ENCODE data around the gene GHRH.

GHRH gene

DNA sequence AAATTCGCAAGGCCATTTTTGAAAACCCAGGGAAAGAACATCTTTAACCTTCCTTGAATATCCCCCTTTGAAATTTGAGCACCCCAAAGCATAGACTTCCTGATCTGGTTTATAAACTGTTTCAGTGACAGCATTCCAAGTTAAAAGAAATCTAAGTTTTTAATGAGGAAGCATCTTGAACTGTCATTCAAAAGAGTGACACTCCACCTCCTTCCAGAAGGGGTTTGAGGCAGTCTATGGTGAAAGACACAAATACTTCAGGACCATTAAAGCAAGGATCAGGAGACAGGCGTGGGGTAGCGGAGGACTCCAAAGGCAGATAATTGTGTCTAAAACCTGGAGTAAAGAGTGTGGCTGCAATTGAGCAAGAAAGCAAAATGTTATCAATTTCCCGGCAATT, 691 bp downstream of the GHRH start:
- DNase-seq, result no peak

GRCh38 chr20:37259865-37260264, 1.7 kb downstream of the GHRH start:
- DNase-seq, result no peak

- DNase-seq, result no peak
These were observed 2.6 kb downstream of the GHRH start for GRCh38 chr20:37259031-37259430.

DNA sequence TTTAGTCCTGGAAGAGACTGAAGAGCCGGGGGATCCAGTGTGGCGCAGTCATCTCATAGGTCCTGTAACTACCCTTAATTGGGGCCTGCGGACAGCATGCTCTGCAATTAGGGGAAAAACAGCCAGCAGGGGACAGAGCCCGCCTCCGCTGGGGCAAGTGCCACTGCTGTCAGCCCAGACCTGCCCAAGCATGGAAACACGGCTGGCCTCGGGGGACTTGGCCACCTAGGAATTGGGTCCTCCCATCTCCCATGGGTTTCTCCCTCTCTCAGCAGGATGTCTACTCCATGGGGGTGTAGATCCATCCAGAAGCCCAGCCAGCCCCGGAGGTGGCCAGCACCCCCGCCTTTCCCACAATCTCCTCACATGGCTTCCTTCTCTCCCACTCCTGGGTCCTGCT, 3.6 kb downstream of the GHRH start:
- DNase-seq, result no peak

DNA sequence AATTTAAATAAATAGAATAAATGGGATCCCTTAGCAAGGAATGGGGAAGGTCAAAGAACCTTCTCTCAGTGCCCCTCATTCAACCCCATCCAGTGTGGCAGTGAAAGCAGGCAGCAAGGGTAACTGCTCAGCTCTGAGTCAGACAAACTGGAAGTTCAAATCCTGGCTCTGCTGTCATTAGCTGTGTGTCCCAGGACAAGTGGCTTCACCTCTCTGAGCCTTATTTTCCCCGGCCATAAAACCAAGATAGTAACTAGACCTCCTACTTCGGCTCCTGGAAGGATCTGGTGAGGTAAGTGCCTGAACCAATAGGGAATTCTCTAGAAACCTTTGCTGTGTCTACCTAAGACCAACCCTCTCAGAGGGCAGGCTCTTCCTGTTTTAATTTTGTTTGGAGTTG, 4.1 kb downstream of the GHRH start:
- DNase-seq, result no peak

DNA sequence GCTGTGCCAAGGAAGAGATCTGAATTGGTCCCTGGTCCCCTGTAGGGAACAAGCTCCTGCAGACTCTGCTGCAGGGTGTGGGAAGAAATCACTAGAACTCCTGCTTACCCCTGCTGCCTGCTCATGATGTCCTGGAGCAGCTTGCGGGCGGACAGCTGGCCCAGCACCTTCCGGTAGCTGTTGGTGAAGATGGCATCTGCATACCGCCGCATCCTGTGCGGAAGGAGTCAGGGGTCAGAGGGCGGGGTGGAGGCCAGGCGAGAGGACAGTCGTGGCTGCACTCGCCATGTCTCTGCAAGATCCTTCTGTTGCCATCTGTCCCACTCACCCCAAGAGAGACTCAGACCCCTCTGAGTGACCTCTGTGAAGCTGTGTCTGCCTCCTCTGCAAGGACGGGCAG, 5.3 kb downstream of the GHRH start:
- no peak for DNase-seq

DNA sequence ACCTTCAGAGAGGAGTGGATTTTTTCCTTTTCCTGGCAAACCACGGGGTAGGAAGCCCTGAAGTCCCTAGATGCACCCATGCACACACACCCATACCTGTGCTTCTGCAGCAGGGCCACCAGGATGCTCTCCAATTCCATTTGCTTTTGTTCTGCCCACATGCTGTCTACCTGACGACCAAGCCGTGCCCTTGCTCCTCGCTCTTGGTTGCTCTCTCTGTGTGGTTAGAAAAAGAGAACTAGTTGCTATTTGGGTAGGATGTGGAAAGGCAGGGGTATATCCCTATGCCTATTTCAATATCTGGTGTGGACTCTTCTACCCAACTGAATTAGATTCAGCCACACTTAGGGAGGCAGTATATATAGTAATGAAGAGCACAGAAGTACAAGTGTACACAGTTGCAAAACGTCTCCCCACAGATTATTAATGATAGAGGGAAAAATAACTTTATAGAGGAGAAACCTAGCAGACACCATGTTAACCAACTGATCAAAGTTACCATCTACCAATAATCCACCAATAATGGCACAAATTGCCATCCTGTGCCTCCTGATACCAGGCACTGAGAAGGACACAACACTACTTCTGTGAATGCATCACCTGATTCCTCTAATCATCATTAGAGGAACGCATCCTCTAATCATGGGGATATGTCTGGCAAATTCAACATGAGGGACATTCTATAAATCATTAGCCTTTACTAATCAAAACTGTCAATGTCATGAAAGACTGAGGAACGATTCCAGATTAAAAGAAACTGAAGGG, 7.3 kb downstream of the GHRH start:
- no peak for DNase-seq

DNA sequence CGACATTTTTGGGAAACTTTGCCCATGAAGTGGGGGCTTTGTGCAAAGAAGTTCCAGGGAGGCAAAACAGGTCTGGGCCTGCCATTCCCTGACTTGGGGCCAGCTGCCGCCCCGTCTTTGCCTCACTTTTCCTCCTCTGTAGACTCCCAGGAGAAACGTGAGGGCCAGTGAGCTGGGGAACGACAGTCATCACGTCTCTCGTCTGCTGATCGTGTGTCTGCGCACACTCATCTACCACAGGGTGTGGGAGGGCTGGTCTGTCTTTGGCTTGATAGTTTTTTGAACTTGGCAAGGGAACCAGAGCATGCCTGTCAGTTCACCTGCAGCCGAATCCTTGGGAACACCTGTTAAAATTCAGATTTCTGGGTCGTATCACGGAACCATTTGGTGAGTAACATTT, 8.5 kb downstream of the GHRH start:
- no peak for DNase-seq

DNA sequence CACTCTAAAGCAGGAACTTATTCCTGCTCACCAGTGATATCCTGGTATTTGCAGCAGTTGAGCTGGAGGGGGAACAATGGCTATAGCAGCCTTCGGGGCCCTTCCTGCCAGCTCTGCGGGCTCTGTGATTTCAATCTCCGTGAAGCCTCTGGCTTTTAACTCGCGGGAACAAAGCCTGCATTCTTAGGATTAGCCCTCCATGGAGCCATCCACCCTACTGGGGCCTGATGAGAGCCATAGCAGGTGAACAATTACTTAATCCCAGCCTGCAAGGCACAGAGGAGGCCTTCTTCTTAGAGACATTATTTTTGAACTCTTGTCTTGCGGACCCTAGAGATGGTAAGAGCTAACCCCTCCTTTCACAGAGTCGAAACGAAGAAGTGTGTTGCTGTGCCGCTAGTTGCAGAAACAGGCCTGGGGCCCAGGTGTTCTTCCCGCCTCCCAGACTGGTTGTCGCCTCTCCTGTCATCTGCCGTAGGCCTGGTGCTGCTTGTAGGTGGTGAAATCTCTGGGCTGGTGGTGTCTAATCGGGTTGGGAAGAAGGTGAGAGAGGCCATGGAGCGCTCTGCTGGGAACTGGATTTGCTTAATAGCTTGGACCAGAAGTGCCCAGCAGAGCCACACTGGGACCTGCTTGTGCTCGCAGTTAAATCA, 9.7 kb downstream of the GHRH start:
- no peak for DNase-seq

DNA sequence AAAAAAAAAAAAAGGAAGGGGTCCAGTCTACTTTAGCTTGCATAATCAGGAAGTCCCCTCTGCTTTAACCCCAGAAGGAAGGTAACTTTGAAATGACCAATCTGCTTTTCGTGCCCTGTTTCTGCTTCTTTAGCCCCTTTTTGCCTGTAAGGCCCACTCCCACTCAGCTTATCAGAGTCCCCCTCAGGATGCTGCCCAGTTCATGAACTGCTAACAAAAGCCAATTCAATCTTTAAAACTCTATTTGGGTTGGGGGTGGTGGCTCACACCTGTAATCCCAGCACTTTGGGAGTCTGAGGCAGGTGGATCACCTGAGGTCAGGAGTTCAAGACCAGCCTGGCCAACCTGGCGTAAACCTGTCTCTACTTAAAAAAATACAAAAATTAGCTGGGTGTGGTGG, 12.3 kb downstream of the GHRH start:
- no peak for DNase-seq

DNA sequence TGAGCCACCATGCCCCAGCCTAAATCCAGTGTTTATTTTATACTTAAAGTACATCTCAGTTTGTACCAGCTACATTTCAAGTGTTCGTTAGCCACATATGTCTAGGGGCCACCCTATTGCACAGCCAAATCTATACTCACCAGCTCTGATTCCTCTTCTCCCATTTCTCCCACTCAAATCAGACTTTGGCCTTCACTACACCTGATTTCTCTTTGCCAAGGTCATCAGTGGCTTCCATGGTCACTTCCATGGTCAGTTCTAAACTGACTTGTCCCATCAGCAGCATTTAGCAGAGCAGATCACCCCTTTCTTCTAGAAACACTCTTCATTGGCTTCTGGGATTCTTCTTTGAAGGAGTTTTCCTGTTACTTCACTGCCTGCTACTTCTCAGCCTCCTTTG, 14.1 kb downstream of the GHRH start:
- DNase-seq, result no peak

DNA sequence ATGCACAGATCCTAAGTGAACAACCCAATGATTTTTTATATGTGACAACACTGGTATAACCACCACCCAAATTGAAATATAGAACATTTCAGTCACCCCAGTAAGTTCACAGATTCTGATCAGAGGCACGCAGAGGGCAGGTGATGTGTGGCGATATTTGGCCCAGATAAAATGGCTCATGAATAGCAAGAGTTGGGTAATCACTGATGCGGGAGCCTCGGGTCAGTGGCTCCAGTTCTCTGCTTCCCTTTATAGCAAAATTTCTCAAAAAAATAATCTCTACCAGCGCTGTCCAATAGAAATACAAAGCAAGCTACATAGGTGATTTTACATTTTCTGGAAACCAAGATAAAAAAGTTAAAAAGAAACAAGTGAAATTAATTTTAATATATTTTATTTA, 14.9 kb downstream of the GHRH start:
- DNase-seq, result no peak

GRCh38 chr20:37245216-37246150, 16.1 kb downstream of the GHRH start:
- peak; percentile 74 for DNase-seq

DNA sequence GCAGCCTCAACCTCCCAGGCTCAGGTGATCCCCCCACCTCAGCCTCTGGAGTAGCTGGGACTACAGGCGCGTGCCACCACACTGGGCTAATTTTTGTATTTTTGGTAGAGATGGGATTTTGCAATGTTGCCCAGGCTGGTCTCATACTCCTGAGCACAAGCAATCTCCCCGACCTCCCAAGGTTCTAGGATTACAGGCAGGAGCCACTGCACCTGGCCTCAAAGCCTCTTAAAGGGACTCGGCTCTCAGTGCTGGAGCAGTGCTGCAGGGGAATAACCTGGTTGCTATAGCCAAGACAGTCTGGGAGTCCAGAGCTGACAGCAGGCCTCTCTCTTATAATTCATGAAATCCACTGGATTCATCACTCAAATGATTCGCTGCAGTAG, 17.0 kb downstream of the GHRH start:
- no peak for DNase-seq

DNA sequence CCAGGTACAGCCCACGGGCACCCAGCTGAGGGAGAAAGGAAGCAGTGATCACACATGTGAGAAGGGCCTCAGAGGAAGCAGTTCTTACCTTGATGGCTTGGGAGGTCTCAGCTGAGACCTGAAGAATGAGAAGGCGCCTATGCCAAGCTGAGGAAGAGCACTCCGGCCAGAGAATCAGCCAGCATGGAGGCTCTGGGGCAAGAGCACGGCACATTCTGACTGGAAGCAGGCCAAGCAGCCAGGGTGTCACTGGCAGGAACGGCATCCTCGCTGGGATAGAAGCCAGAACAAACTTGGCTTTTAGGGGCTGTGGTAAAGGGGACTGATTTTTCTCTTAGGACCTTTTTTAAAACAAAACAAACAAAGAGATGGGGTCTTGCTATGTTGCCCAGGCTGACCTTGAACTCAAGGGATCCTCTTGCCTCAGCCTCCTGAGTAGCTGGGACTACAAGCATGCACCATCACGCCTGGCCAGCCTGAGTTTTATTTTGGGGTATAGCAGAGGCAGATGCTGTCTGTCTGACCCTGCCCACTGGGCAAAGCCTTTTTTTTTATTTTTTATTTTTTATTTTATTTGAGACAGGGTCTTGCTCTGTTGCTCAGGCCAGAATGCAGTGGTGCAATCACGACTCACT, 17.6 kb downstream of the GHRH start:
- peak; percentile 18 for DNase-seq

DNA sequence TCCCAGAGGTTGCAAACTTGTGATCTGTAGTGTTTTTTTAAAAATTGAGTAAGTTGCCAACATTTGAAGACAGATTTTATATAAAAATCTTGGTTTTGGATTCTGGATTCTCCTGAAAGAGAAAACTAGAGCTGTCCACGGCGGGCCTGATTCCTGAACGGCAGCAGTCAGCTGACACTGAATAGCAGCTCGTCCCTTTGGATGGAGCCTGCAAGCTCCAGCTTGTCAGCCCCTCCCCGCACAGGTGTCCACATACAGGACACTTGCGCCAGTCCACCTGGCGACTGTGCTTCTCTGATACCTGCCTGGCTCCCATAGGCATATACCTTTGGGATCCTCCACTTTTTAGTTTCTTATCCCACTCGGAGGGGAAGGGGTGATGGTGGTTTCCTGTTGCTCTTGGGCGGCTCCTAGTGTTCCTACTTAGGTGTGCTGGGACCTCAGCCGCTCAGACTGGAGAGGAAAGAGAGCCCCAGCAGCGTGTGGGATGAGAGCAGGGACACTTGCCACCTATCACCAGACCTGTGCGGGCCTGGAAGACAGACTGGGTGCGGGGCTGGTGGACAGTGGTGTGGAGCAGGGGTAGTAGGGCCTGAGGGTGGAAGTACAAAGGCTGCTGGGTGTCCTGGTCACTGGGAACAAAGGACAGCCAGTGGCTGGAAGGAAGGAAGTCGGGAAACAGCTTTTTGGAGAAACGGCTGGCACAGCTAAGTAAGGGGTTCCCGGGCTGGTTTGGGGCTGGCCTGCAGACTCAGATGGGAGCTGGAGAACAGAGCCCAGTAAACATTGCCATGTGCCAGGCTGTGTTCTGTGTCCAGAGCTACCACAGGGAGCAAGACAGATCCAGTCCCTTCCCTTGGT, 18.3 kb downstream of the GHRH start:
- no peak for DNase-seq

- no peak for DNase-seq
These were observed 19.1 kb downstream of the GHRH start for GRCh38 chr20:37242503-37242902.

DNA sequence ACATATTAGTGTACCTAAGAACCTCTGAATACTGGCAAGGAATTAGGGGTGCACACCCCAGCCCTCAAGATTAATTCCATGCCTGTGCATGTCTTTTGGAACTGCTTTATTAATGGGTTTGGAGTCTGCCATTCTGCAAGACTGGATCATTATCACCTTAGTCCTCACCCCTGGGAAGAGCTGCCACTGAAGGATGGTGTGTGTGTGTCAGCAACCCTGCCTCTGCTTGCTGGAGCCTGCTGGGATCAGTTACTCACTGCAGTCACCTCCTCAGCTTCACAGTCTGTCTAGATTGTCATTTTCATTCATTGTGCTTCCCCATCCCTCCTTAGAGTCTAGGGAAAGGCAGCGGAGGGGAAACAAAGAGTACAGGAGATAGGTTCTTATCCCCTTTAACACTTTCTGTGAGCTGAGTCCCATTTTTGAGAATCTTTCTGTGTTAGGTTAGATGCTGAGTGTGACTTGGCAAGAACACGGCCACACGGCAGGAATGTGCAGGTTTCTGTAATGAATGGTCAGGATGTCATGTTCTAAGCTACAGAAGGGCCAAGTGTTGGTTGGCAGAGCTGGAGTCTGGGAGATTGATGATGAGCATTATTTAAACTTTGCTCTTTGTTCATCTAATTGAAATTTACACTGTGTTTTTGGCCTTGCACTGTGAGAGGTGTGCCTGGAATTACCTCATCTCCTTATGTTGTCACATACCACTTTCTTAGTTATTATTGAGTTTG, 21.1 kb downstream of the GHRH start:
- no peak for DNase-seq

GRCh38 chr20:37238935-37239451, 22.6 kb downstream of the GHRH start:
- no peak for DNase-seq

DNA sequence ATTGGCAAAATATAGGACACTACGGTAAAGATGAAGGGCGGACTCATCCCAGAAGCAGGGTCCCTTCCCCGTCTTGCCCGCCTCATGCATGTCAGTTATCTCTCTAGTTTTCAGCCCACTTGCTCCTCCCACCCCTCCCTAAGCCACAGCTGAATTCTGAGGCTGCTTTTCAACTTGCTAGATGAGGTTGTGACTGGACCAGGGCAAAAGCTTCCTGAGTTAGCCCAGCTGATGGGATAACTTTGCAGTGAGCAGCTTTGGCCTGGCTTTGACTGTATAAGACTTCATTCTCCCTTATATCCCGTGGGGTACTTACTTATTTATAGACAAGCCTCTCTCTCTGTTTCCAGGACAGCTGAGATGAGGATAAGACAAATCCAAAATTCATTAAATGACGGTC, 23.2 kb downstream of the GHRH start:
- no peak for DNase-seq

DNA sequence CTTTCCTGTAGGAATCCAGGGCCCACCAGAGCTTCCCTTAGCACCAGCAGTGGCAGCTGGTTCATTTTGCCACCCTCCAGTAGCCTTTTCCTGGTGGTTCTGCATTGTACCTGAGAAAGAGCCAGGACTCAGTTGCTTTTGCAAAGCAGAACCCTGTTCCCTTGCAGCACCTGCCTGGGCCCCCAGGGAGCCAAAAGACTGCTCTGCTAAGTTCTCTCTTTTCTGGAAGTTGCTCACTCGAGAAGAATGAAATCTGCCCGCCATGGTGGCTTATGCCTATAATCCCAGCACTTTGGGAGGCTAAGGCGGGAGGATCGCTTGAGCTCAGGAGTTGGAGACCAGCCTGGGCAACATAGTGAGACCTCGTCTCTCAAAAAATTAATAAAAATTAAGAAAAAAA, 24.0 kb downstream of the GHRH start:
- no peak for DNase-seq

Data from NCI-H1092 (cell line).